GM19438 (cell line): ENCODE measurements around the gene TREH.

Experiments
- ATAC-seq: cut with Tn5 transposase; IDR thresholded peaks from one replicate; pipeline ENCODE4 v1.9.1; 2021; ENCODE audit warnings: low read depth; ENCODE audit not compliant: unreplicated experiment

TREH gene

DNA sequence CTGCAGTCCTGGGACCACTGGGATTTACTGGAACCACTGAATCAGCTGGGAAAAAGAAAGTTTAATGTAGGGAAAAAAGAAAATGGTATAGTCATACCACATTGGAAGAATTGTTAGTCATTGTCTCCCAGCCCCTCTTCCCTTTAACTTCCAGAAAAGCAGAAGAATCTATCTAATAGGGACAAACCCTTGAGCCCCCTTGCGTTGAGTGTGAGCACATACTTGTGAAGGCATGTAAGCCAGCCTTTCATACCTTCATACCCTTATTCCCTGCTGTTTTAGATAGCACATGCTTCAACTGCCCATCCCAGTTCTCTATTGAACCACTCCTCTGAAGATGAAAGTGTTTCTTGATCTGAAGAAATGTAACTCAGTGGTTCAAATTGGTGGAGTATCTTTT lies 6.6 kb downstream of the TREH start:
- no peak for ATAC-seq

DNA sequence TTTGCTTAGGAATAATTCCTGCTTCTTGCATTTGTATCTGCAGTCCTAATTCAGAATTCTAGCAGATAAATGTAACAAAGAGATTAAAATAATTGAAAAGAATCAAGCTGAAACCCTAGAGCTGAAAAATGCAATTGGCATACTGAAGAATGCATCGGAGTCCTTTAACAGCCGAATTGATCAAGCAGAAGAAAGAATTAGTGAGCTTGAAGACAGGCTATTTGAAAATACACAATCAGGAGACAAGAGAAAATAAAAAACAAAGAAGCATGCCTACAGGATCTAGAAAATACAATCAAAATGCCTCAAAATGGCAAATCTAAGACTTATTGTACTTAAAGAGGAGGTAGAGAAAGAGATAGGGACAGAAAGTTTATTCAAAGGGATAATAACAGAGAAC lies 8.2 kb downstream of the TREH start:
- no peak for ATAC-seq

DNA sequence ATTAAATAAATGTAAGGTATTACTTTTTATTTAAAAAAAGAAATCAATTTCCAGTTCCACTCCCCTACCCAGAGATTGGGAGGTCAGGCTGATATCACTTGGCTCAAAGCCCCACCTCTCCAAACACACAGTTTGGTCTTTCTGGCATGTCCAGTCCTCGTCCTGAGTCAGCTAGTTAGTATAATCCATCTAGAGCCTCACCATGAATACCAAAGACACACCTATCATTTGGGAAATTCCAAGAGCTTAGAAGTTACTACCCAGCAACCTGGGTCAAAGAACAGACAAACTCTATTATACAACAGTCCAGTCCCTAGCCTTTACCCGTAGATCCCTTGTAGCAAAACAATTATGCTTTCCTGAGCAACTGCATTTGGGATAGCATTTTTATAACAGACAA lies 9.4 kb downstream of the TREH start:
- no peak for ATAC-seq

DNA sequence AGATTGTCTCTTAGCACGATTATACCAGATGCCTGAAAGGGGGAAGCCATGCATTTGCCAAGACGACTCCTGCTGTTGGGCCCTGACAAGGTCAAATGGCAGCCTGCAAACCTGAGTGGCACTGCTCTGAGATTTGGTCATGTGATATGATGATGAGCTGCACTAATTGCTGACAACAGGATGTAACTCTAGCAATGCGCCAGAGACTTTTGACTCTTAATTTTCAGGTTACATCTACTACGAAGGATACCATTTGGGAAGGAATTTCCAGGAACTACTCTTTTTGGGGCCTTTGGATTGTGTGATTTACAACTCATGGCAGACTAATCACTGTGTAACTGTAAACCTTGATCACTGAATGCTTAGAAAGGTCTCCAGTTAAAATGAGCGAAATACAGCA lies 13.1 kb downstream of the TREH start:
- no peak for ATAC-seq

DNA sequence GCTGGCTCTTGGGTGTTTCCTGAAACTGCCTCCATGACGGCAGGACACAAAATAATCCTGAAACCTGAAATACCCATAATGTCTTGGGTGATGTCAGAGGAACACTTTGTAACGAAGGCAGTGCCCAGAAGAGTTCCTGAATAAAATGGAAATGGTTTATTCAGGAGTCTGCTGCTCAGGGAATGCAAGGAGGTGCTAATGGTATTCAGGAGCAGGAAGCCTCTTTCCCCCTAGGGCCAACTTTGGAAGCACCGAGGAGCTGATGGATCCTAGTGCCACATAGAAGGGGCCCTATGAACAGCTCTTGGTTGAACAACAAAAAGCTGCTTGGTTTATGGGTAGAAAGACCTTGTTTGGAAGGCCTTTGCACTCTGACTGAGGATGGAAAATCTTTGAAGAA lies 15.5 kb downstream of the TREH start:
- ATAC-seq, result no peak

DNA sequence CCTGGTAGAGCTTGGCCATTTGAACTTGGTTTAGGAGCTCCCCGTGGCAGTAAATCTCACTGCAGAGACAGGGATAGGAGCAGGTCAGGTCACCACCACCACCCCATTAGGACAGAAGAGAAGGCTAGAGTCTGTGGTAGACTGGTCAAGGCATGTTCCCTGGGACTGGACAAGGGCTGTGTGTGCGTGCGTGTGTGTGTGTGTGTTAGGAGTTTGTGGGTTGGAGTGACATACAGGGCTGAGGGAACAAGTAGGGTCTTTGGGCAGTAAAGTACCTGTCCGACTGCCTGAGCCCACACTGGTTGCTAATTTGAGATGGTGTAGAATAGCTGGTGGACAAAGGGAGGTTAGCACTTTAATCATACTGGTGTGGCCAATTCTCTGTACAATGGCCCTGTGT lies 16.1 kb downstream of the TREH start:
- ATAC-seq, result no peak

DNA sequence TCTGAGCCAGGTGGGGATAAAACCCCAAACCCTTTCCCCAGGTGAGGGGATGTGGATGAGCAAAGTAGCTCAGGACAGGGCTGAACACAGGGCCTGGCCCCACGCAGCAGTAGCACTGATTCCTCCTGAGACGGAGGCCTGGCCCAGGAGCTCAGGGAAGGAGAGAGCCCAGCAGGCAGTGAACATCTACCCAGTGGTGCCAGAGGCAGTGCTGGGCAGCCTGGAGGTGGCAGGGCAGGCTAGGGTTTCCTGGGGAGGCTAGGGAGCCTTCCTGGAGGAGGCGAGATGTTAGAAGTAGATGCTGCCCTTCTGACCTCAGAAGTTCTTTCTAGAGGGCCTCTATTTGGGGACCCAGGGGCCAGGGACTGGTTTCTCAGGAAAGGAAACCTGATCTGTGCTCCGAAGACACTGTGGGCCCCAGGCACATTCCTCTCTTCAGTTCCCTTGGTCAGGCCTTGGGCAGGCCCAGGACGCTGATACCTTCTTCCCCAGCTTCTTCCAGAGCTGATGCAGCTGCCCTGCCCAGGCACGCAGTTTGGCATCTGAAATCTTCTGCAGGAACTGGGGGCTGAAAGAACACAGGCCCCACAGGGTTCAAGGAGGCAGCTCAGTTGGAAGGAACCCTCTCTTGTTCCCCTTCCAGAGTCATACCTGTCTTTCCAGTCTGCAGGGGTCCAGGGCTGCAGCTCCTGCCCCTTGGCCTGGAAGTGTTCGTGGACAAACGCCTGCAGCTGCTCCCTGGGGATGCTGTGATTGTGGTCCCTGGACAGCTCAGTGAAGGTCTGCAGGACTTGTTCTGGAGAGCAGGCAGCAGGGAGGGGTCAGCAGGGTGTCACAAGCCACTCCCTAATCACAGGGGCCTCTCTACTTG lies 16.8 kb downstream of the TREH start:
- no peak for ATAC-seq

DNA sequence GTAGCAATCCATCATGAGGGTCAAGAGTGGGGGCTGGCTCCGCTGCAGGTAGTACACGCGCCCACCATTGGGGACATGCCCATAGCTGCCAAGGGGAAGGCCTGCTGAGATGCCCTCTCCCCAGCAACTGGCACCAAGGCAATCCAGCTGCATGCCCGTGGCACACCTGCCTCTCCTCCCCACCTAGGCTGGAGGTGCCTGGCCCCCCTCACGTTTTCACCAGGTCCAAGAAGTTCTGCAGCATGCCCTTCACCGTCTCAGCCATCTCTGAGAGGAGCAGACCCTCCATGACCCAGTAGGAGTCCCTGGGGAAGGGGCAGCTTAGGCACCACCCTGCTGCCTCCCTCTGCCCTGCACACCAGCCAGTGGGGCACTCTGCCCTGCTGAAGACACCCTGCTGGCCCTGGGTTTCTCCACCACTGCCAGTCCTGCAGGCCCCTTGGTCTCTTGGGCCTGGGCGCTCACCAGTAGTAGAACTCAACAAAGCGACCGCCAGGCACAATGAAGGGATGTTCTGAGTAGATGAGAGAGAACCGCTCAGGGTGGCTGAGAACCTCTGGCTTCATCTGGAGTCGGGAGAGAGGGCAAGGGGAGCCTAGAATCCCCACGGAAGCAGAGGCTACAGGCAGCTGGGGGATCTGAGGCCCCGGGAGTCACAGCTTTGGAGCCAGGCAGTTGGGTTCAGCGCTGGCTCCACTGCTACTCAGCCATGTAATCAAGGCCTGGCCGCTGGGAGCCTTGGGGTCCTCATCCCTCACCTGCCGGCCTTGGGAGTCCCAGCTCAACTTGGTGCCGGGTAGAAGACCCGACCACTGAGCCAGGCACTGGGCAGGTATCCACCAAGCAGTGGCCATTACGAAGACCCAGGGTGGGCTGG lies 17.8 kb downstream of the TREH start:
- no peak for ATAC-seq

DNA sequence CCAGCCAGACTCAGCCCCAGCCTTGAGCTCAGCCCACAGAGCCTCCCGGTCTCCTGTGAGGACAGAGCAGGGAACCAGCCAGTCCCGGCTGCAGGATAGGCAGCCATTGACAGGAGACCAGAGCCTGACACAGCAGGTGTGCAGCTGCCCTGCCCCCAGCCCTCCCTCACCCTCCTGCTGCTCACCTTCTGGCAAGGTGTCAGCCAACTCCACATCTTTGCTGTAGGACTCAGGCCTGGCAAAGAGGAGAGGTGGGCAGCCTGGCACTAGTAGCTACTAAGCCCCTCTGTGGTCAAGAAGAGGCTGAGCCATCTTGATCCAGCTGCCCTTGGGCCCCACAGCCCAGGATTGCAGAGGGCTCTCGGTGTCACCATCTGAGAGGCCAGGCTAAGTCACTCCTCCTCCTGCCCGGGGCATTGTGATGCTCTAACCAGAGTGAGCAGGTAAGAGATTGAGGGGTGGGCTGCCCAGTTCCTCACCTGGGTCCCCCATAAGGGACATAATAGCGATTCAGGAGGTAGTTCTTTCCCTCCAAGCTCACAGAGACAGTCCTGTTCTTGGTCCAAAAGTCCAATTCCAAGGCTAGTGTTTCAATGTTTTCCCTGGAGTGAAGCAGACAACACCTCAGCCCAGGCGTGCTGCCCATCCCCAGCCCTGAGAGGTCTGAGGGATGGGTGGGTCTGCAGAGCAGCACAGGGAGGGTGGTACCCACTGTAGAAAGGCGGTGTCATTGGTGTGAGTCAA lies 18.6 kb downstream of the TREH start:
- ATAC-seq, result no peak

DNA sequence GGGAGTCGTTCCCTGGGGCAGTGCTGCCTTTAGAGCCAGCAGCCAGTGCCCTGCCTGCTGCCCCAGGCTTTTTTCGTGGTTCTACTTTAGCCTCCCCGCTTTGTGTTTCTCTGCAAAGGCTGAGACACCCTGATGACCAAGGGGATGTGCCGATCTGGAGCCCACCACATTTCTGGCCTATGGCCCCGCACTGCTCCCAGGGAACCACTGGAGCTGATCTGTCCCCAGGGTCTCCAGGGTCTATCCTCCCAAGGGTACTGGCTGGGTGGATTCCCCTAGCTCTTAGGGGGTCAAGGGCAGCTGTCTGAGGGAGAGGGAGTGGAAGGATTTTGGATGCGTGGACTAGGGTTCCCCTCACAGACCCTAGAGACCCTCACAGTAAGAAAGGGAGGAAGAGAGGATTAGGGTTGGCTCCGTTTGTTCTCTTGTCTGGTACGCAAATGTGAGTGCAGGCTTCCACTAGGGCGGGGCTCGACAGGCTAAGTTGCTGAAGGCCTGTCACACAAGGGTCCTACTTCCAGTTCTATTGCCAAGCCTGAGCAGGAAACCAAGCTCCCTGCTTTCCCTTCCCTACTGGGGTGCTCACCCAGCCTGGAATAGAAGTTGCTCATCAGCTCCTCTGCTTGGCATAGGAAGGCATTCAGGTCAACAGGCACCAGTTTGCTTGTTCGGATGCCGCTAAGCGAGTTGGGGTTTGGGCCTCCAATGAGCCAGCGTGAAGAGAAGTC lies 19.3 kb downstream of the TREH start:
- no peak for ATAC-seq

DNA sequence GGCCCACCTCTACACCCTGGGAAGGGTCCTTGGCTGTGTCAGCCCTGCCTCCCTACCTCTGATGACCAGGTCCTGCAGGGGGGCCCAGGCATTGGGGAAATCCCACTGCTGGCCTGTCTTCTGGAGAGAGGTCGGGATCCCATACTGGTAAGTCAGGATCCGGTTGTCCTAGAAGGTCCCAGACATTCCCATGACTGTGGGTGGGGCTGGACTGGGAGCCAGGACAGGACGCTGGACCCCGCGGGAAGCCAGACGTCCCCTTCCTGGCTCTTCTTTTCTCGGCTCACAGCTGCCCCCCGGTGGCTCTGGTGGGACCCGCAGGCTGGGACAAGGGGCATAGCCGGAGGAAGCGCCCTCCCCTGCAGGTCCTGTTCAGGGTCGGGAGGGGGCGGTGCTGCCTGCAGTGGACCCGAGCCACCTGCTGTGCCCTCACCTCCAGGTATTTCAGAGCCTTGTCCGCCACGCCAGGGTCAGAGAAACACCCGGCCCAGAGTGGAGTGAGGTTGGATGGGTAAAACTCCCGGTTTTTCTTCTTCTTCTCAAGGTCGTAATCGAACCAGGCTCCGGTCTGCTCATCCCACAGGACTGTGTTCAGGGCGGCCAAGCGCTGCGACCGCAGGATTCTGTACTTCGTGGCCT lies 20.0 kb downstream of the TREH start:
- ATAC-seq, result no peak

DNA sequence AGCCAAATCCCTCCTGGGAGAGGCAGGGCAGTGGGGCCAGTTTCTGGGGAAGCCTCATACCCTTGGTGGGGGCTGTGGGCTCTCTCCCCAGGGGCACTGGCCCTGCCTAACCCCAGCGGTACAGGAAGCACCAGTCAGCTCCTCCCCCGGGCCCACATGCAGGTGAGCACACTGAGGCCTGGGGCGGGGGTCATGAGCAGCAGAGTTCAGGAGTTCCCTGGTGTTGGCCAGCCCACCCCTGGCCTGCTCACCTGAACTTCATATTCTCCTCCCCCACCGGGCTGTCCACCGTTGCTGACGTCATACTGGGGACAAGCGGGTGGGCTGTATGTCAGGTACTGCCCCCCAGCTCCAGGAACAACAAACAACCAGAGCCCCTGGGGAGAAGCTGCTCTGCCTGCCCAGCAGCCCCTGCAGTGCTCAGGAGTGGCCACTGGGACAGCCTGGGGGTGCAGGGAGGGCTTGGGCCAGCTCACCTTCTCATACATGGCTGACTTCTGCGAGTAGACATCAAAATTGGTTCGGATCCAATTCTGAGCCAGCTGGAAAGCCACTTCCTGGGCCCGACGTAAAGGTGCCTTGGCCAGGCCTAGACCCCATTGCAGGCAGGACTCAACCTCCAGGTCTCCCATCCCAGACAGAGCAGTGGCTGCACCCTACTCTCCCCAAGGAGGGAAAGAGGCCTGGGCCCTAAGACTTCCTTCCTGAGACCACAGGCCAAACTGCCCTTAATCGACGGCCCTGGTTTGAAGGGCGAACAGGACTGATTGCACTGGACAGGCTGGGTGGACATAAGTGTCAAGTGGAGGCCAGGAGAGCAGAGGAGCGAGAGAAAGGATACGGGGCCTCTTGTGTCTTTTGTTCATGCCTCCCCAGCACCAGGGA lies 20.8 kb downstream of the TREH start:
- no peak for ATAC-seq

DNA sequence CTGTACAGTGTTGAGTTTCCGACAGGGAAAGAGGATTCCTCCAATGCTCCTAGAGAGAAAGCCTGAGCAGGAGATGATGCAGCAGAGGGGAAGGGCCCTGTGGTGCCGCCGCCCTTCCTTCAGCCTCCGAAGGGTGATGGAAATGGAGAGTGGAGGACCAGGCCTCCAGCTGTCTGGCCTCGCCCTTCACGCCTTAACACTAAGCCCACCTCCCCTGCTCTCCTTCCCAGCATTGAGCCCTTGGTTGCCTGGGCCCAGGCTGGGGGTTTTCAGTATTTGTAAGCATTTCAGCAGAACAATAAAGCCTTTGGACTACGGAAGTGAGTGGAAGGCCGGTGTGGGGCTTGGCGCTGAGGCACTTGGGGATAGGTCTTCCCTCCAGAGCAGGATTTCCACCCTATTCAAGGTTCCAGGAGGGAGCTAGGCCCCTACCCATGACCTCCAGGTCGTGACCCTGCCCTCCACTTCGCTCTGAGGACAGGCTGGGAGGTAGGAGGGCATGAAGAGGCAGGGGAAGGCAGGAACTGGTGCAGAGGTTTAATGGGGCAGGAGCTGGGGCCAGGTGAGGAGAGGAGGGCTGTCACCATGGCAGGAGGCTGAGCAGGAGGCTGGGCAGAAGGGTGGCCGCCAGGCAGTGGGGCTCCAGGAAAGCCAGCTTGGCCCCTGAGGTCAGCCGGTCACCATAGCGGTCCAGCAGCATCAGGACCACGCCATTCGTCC lies 21.6 kb downstream of the TREH start:
- ATAC-seq, result no peak

DNA sequence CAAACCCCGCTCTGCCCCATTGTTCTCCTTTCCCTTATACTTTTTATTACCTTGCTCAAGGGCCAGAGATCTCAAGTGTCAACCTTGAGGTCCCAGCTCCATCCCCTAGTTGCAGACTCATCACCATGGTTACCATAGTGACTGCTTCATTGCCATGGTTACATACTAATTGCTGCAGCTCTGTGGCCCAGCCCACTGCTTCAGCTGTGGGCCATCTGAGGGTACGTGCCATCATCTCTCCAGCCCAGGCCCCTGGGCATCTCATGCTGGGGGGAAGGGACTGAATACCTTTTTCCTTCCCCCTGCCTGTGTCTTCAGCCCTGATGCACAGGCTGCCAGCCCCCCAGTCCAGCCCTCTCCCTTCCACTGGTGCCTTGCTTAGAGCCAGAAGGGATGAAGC lies 22.2 kb downstream of the TREH start:
- ATAC-seq, result no peak

DNA sequence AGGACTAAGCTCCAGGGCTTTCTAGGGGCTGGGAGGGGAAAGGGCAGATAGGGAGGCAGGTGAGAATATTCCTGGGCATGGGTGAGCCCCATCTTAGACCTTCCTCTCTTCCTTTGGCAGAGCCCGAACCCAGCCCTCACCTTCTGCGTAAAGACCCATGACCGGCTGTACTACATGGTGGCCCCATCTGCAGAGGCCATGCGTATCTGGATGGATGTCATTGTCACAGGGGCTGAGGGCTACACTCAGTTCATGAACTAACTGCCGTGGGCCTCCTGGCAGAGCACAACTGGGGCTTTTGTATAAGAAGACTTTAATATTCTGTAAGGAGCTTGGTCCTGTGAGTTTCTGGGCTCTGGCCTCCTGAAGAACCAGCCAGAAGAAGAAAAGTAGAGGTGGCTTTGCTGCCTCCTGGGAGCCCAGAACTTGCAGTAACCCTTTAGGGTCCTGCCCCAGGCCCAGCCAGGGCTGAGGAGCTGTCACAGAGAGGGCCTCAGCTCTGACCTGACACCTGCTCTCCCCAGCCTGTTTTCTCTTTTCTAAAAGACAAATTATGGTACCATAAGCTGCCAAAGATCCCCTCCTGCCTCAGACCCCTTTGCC lies 22.8 kb downstream of the TREH start:
- ATAC-seq, result no peak

DNA sequence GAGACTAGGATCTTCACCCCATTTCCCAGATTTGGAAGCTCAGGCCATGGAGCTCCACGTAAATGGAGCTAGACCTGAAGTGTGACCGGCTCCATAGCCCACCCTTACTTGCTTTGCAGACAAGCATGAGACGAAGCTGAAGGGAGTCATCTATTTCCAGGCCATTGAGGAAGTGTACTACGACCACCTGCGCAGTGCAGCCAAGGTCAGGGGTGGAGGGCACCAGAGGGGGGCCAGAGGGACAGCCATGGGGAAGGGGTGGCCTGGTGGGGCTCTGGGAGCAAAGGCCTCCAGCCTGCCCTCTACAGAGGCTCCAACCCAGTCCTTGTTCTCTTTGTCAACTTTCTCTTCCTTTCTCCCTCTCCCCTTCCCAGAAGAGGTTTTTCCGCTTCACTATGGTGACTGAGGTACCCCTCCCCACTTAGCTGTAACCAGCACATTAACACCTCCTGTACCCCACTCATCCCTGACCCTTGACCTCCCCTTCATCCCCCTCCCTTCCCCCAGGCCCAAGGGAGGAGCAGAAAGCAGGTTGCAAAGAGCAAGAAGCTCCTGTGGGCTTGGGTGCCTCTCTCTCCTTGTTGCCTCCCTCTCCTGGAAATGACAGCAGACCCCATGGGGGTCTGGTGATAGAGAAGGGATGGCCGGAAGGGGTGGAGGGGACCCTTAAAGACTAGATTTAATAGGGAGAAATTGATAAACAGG lies 23.8 kb downstream of the TREH start:
- ATAC-seq, result no peak

DNA sequence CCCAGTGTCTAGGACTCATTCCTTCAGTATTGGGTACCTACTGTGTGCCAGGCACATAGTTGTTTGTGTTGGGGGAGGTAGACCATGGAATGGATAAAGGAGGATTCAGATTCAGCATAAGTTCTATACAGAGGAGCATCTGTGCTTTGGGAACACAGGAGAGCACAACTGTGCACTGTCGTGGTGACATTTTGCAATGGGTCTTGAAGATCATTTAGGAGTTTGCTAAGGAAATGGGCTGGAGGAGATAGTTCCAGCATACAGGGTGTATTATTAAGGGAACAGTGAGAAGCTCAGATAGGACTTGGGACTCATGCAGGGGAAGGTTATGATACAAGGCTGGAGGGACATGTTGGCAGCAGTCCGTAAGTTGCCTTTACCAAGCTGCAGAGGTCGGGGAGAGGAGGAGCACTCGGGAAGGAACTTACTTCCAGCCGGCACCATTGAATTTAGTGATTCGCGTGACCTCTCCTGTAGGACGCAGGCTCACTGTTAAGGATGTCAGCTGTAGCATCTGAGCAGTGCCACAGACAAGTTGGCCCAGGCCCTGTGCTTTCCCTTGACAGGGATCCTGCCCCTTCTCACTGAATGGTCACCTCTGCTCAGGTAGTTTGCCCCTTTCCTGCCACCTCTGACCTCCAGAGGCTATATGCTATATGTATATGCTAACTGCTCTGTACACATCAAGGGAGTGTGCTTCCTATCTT lies 25.6 kb downstream of the TREH start:
- no peak for ATAC-seq
